ENCODE measurements around the gene AOPEP.

AOPEP gene

GRCh38 chr9:94718936-94719335 lies 7.6 kb upstream of the AOPEP start:
- DNase-seq (ENCODE audit: low read depth) = no peak

GRCh38 chr9:94719878-94720277 lies 6.6 kb upstream of the AOPEP start:
- DNase-seq (ENCODE audit: low read depth) = no peak

GRCh38 chr9:94720846-94721549 lies 5.5 kb upstream of the AOPEP start:
- no peak for DNase-seq (ENCODE audit: low read depth)

- no peak for DNase-seq (ENCODE audit: low read depth)
These were observed 4.7 kb upstream of the AOPEP start for GRCh38 chr9:94721754-94722153.

- no peak for DNase-seq (ENCODE audit: low read depth)
These were observed 1.2 kb upstream of the AOPEP start for GRCh38 chr9:94725293-94725692.

- no peak for DNase-seq (ENCODE audit: low read depth)
These were observed 2.2 kb downstream of the AOPEP start for GRCh38 chr9:94728719-94729118.

GRCh38 chr9:94729199-94729598 lies 2.7 kb downstream of the AOPEP start:
- no peak for DNase-seq (ENCODE audit: low read depth)

- DNase-seq (ENCODE audit: low read depth) = no peak
These were observed 7.7 kb downstream of the AOPEP start for GRCh38 chr9:94734054-94734754.

GRCh38 chr9:94736759-94737158 lies 10.3 kb downstream of the AOPEP start:
- DNase-seq (ENCODE audit: low read depth) = no peak

- no peak for DNase-seq (ENCODE audit: low read depth)
These were observed 13.8 kb downstream of the AOPEP start for GRCh38 chr9:94740145-94740840.

- DNase-seq (ENCODE audit: low read depth) = no peak
These were observed 15.4 kb downstream of the AOPEP start for GRCh38 chr9:94741866-94742265.

- no peak for DNase-seq (ENCODE audit: low read depth)
These were observed 16.8 kb downstream of the AOPEP start for GRCh38 chr9:94743035-94743954.

GRCh38 chr9:94745806-94746540 lies 19.5 kb downstream of the AOPEP start:
- no peak for DNase-seq (ENCODE audit: low read depth)

GRCh38 chr9:94746541-94747370 lies 20.3 kb downstream of the AOPEP start:
- DNase-seq (ENCODE audit: low read depth) = no peak

GRCh38 chr9:94754976-94755475 lies 28.5 kb downstream of the AOPEP start:
- no peak for DNase-seq (ENCODE audit: low read depth)

- no peak for DNase-seq (ENCODE audit: low read depth)
These were observed 30.7 kb downstream of the AOPEP start for GRCh38 chr9:94757158-94757557.

GRCh38 chr9:94758031-94758430 lies 31.5 kb downstream of the AOPEP start:
- DNase-seq (ENCODE audit: low read depth) = no peak

GRCh38 chr9:94758880-94759279 lies 32.4 kb downstream of the AOPEP start:
- DNase-seq (ENCODE audit: low read depth) = no peak

- DNase-seq (ENCODE audit: low read depth) = no peak
These were observed 33.5 kb downstream of the AOPEP start for GRCh38 chr9:94760010-94760409.

GRCh38 chr9:94760660-94761059 lies 34.2 kb downstream of the AOPEP start:
- no peak for DNase-seq (ENCODE audit: low read depth)

Data from fibroblast of the conjunctiva (primary cell).